HPDE6-E6E7 (cell line): Measurements from ENCODE around the gene PRR32.
"Not testable (repeated sequence)": the region's sequence is repeated elsewhere in the genome, so short reads cannot be mapped to it uniquely, and the experiment has no call there.

Source experiments
- DNase-seq: peaks from one replicate; pipeline ENCODE4 v3.0.0; 2011; ENCODE audit warnings: missing footprints; ENCODE audit errors: extremely low spot score

The PRR32 gene

GRCh38 chrX:126819429-126819828, at the start of gene PRR32:
Gene PRR32, plus strand, starts transcription at chrX:126819729. Its CDS starts 115 bp downstream, at chrX:126819844.
- no peak for DNase-seq

DNA sequence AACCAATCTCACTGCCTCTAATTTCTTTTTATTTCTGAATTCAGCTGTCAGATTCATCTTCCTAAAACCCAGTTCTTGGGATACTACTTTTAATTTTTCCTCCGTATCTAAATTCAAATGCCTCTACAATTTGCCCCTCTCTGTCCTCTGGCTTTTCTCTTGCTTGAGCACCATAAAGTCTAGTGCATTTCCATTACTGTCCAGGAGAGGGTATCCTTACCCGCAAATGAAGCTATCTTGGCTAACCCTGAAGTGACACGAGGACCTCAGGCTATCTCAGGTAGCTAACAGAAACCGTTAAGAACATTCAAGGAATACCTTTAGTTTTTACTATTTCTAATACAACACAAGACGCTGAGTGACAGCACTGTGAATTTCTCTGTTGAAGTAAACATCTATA, 49.4 kb upstream of the PRR32 start:
- peak; percentile 0 for DNase-seq

DNA sequence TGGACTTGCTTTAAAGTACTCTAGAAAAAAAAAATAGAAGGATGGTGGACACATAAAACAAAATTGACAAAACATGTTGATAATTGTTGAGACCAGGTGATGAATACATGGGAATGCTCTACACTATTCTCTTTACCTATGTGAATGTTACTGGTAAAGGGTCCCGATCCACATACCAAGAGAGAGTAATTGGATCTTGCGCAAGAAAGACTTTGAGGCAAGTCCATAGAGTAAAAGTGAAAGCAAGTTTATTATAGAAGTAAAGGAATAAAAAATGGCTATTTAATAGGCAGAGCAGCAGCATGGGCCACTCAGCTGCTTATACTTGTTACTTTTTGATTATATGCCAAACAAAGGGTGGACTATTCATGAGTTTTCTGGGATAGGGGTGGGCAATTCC, 34.0 kb upstream of the PRR32 start:
- DNase-seq, result no peak

- DNase-seq, result no peak
Observed at GRCh38 chrX:126799059-126799458, 20.5 kb upstream of the PRR32 start.

DNA sequence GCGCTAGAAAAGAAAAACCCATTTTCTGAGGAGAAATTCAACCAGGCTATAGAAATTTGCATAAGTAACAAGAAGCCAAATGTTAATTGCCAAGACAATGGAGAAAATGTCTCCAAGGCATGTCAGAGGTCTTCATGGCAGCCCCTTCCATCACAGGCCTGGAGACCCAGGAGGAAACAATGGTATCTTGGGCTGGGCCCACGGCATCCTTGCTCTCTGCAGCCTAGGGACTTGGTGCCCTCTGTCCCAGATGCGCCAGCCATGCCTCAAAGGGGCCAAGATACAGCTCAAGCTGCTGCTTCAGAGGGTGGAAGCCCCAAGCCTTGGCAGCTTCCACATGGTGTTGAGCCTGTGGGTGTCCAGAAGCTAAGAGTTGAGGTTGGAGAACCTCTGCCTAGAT, 12.7 kb upstream of the PRR32 start:
- DNase-seq, result not testable (repeated sequence)

DNA sequence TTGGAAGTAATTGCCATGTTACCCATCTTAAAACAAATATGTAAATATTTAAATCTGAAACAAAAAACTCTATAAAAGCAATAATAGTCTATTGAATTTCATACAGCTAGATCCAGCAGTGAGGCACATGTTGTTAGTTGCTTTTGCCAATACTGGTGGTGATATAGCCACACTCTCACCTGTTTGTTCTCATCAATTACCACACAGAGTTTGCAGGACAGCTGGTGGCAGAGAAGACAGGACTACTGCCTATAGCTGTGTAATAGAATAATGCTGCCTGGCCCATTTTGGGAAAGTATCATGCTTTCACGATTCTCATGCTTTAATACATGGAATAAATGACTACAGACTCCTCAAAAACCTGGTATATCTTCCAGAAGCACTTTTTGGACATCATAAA, 3.7 kb upstream of the PRR32 start:
- DNase-seq, result no peak

DNA sequence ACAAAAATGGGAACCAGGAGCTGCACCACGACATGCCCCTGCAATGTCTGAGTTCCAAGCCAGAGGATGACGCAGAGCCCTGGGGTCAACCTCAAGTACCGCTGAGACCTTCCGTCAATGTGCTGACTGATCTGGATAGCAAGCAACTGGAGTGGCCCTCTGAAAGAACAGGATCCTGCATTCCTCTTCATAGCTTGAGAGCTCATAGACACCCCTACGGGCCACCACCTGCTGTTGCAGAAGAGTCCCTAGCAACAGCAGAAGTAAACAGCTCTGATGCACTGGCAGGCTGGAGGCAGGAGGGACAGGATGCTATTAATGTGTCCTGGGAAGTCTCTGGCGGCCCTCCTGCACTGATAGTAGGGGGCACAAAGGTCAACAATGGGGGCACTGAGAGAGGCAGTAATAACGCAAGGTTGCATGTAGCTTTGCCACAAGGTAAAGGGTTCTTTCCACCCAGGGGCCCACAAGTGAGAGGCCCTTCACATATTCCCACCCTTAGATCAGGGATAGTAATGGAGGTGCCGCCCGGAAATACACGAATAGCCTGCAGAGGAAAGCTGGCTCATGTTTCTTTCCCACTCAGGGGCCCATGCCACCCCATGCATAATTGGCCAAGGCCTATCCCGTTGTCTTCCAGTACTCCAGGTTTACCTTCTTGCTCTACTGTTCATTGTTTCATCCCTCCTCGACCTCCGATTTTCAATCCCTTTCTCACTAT, 1.3 kb downstream of the PRR32 start:
- DNase-seq, result no peak

GRCh38 chrX:126824338-126825007, 4.9 kb downstream of the PRR32 start:
- DNase-seq, result no peak

DNA sequence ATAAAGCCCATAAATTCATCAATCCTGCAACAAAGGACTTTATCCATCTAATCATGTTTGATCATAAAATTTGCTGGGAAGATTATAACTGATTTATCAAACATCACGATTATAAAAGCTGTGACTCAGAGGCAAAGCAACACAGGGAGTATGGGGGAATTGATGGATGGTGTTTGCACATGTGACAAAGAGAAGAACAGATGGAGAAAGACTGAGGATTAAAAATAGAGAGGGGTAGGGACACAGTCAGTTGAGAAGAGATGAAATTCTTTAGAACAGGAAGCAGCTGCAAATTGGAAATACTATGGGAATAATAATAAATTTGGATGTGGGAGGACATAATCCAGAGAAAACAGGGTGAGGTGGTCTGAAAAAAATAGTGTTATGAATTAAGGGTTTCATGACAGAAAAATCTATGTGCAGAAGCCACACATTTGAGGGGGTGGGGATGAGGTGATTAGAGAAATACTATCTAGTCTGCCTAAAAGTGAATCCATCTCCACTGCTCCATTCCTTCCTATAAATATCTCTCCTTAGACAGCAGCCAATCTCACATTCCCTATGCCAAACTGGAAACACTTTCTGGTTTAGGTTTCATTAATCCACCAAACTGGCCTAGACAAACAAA, 6.2 kb downstream of the PRR32 start:
- DNase-seq, result no peak

- DNase-seq, result no peak
Observed at GRCh38 chrX:126836186-126836585, 16.7 kb downstream of the PRR32 start.

- DNase-seq, result no peak
Observed at GRCh38 chrX:126847143-126847542, 27.6 kb downstream of the PRR32 start.

DNA sequence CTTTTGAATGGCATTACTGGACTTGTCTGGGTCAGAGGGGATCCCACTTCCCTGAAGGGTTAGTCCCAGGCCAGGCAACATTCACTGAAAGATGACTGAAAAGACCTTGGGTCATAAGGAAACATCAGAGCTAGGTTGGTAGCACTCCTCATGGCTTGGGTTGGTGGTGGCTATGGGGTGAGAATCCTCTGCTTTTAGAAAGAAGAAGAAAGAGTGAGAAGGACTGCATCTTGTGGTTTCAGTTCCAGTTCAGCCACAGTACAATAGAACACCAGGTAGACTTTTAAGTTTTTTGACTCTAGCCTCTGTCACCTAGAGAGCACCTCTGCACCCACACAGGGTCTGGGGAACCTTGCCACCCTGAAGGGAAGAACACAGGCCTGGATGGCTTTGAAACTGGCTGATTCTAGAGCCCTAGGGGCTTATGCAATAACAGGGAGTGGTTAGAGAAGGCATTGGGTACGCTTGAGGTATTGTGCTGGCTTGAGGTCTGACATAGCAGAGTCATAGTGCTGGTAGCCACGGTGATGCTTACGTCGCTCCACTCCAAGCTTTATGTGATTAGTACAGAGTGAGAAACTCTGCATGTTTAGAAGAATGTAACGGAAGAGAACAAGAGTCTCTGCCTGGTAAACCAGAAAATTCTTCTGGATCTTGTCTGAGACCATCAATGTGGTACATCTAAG, 36.5 kb downstream of the PRR32 start:
- DNase-seq, result no peak
